Neural crest cell (in vitro differentiated cells): ENCODE data around the gene TGFBR2. TPM values are rescaled to one million over a fixed set of nuclear protein-coding genes. Genes with fewer than 3 reads are reported as not detected.

ENCODE experiments used
- DNase-seq: peaks from one replicate; pipeline ENCODE4 v3.0.0; 2021; ENCODE audit warnings: low read depth, mixed read lengths, low spot score
- H3K27ac Mint-ChIP-seq: one replicate; pipeline ENCODE4 v1.8.0; 2021; ENCODE audit warnings: mild to moderate bottlenecking, mixed read lengths; ENCODE audit not compliant: unreplicated experiment
- H3K27me3 Mint-ChIP-seq: 2 replicates; pipeline ENCODE4 v1.8.0; 2021; ENCODE audit warnings: low read depth, mild to moderate bottlenecking, mixed read lengths
- H3K36me3 Mint-ChIP-seq: 2 replicates; pipeline ENCODE4 v1.8.0; 2021; ENCODE audit warnings: low read depth, mild to moderate bottlenecking, mixed read lengths
- H3K4me1 Mint-ChIP-seq: 2 replicates; pipeline ENCODE4 v1.8.0; 2021; ENCODE audit warnings: mixed read lengths
- H3K4me3 Mint-ChIP-seq: one replicate; pipeline ENCODE4 v1.8.0; 2021; ENCODE audit warnings: mild to moderate bottlenecking, mixed read lengths
- H3K9me3 Mint-ChIP-seq: 2 replicates; pipeline ENCODE4 v1.8.0; 2021; ENCODE audit warnings: mixed read lengths
- total RNA-seq: library from RNA; stranded (reverse); gene quantifications from 2 replicates; pipeline ENCODE4 v1.2.1, GENCODE V29; 2021
- TF ChIP-seq, protein P1 (sequence below): fragments of 200-600 bp; sonication (generic); conservative IDR thresholded peaks from 2 replicates; pipeline ENCODE4 v1.5.0; 2021; ENCODE audit warnings: antibody characterized with exemption, mild to moderate bottlenecking

The TGFBR2 gene
- total RNA-seq, 1 donor from 2014 or later, result 8.7 TPM

GRCh38 chr3:30710017-30710416 lies 103.6 kb downstream of the TGFBR2 start:
- TF ChIP-seq, protein P1, sequence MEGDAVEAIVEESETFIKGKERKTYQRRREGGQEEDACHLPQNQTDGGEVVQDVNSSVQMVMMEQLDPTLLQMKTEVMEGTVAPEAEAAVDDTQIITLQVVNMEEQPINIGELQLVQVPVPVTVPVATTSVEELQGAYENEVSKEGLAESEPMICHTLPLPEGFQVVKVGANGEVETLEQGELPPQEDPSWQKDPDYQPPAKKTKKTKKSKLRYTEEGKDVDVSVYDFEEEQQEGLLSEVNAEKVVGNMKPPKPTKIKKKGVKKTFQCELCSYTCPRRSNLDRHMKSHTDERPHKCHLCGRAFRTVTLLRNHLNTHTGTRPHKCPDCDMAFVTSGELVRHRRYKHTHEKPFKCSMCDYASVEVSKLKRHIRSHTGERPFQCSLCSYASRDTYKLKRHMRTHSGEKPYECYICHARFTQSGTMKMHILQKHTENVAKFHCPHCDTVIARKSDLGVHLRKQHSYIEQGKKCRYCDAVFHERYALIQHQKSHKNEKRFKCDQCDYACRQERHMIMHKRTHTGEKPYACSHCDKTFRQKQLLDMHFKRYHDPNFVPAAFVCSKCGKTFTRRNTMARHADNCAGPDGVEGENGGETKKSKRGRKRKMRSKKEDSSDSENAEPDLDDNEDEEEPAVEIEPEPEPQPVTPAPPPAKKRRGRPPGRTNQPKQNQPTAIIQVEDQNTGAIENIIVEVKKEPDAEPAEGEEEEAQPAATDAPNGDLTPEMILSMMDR, result no peak
- Mint-ChIP-seq H3K4me3 (no peak overlapping the region), H3K27ac (no peak overlapping the region), H3K36me3 (peaks cover 7% of the 10 kb centered on the region), H3K9me3 (peaks cover 14% of the 10 kb centered on the region), H3K27me3 (no peaks in the 10 kb centered on the region), H3K4me1 (peaks cover 14% of the 10 kb centered on the region)
- no peak for DNase-seq

GRCh38 chr3:30711151-30711550 lies 104.8 kb downstream of the TGFBR2 start:
- H3K4me3 Mint-ChIP-seq, result no peak overlapping the region
- no peak for DNase-seq
- TF ChIP-seq, protein P1, result no peak
- no peaks in the 10 kb centered on the region for H3K27me3 Mint-ChIP-seq
- peaks cover 3% of the 10 kb centered on the region for H3K36me3 Mint-ChIP-seq
- H3K9me3 Mint-ChIP-seq, result peaks cover 12% of the 10 kb centered on the region
- peaks cover 14% of the 10 kb centered on the region for H3K4me1 Mint-ChIP-seq
- no peak overlapping the region for H3K27ac Mint-ChIP-seq

DNA sequence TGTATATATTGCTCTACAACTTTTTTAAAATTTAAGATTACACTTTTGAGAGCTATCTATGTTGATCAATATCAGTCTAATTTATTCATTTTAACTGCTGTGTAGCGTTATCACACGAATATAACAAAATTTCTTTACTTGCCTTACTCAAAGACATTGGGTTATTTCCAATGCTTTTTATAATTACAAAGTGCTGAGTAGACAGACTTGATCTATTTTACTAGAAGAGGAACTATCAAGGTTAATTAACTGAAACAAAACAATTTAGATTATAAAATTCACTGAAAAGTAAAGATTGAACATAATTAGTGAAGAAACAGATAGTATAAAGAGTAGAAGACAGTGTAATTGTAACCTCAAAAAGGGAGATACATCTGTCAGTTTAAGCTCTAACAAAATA lies 105.5 kb downstream of the TGFBR2 start:
- no peaks in the 10 kb centered on the region for H3K27me3 Mint-ChIP-seq
- peaks cover 3% of the 10 kb centered on the region for H3K36me3 Mint-ChIP-seq
- no peak overlapping the region for H3K27ac Mint-ChIP-seq
- H3K9me3 Mint-ChIP-seq, result peaks cover 9% of the 10 kb centered on the region
- H3K4me1 Mint-ChIP-seq, result peaks cover 14% of the 10 kb centered on the region
- no peak overlapping the region for H3K4me3 Mint-ChIP-seq
- DNase-seq, result no peak
- TF ChIP-seq, protein P1, result no peak

GRCh38 chr3:30712991-30713390 lies 106.6 kb downstream of the TGFBR2 start:
- Mint-ChIP-seq H3K27ac (no peak overlapping the region), H3K9me3 (peaks cover 6% of the 10 kb centered on the region), H3K36me3 (peaks cover 2% of the 10 kb centered on the region), H3K4me3 (no peak overlapping the region), H3K4me1 (peaks cover 14% of the 10 kb centered on the region), H3K27me3 (no peaks in the 10 kb centered on the region)
- TF ChIP-seq, protein P1, result no peak
- no peak for DNase-seq

- Mint-ChIP-seq H3K27ac (no peak overlapping the region), H3K4me1 (peaks cover 14% of the 10 kb centered on the region), H3K36me3 (peaks cover 2% of the 10 kb centered on the region), H3K9me3 (peaks cover 6% of the 10 kb centered on the region), H3K27me3 (no peaks in the 10 kb centered on the region), H3K4me3 (no peak overlapping the region)
- no peak for DNase-seq
- TF ChIP-seq, protein P1, result no peak
Observed at GRCh38 chr3:30713885-30714503, 107.6 kb downstream of the TGFBR2 start.
